ENCODE measurements around the gene LTBP2. TPM values are rescaled to one million over a fixed set of nuclear protein-coding genes. Genes with fewer than 3 reads are reported as not detected.

The LTBP2 gene
- total RNA-seq, 1 experiment from 2014 or later: 1.5 TPM

- Histone ChIP-seq H3K4me3 (replicated peaks in 1 of 2; ENCODE audit: low read depth in 1 of 2, low read length in 2 of 2) (no peak overlapping the region), H3K4me2 (ENCODE audit: low read length) (no peak overlapping the region), H3K9me3 (ENCODE audit: control insufficient read depth in 1 of 2, insufficient read depth in 1 of 2, low read depth in 1 of 2, low read length in 2 of 2) (no peaks in the 10 kb centered on the region), H2AFZ (ENCODE audit: low read depth, low read length, poor library complexity, severe bottlenecking) (no peak overlapping the region), H3K27ac (ENCODE audit: low read depth, low read length) (no peak overlapping the region), H3K9me2 (ENCODE audit: insufficient read depth) (no peaks in the 10 kb centered on the region), H3K36me3 (ENCODE audit: control insufficient read depth in 1 of 2, insufficient read depth in 2 of 2, low read length in 2 of 2) (no peaks in the 10 kb centered on the region), H3K9ac (ENCODE audit: low read length) (no peak overlapping the region), H3K79me2 (ENCODE audit: insufficient read depth, low read length) (no peaks in the 10 kb centered on the region), H3K27me3 (ENCODE audit: insufficient read depth, low read length) (no peaks in the 10 kb centered on the region), H3K4me1 (ENCODE audit: control insufficient read depth in 1 of 2, insufficient read depth in 2 of 2, low read length in 2 of 2) (peaks cover 18 to 32% of the 10 kb centered on the region in 2 experiments), H4K20me1 (ENCODE audit: insufficient read depth) (no peaks in the 10 kb centered on the region)
- ATAC-seq (no peak), DNase-seq (ENCODE audit: low read depth, low spot score) (no peak)
- intact Hi-C loops (cut with micrococcal nuclease): no loop called here
- no TSS peak for BruUV-seq (replicated peaks)
- TF ChIP-seq EZH2 (IDR thresholded peaks at IDR 0.05) (no peak), ELF1 (IDR thresholded peaks at IDR 0.05; ENCODE audit: borderline replicate concordance, low read depth) (no peak), JUND (IDR thresholded peaks at IDR 0.05) (no peak), TCF7L2 (IDR thresholded peaks at IDR 0.05; ENCODE audit: borderline replicate concordance, extremely low read depth, insufficient read depth, insufficient read length) (no peak), ATF3 (IDR thresholded peaks at IDR 0.05) (no peak)
- TF ChIP-seq, protein P1, sequence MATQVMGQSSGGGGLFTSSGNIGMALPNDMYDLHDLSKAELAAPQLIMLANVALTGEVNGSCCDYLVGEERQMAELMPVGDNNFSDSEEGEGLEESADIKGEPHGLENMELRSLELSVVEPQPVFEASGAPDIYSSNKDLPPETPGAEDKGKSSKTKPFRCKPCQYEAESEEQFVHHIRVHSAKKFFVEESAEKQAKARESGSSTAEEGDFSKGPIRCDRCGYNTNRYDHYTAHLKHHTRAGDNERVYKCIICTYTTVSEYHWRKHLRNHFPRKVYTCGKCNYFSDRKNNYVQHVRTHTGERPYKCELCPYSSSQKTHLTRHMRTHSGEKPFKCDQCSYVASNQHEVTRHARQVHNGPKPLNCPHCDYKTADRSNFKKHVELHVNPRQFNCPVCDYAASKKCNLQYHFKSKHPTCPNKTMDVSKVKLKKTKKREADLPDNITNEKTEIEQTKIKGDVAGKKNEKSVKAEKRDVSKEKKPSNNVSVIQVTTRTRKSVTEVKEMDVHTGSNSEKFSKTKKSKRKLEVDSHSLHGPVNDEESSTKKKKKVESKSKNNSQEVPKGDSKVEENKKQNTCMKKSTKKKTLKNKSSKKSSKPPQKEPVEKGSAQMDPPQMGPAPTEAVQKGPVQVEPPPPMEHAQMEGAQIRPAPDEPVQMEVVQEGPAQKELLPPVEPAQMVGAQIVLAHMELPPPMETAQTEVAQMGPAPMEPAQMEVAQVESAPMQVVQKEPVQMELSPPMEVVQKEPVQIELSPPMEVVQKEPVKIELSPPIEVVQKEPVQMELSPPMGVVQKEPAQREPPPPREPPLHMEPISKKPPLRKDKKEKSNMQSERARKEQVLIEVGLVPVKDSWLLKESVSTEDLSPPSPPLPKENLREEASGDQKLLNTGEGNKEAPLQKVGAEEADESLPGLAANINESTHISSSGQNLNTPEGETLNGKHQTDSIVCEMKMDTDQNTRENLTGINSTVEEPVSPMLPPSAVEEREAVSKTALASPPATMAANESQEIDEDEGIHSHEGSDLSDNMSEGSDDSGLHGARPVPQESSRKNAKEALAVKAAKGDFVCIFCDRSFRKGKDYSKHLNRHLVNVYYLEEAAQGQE (IDR thresholded peaks at IDR 0.05; ENCODE audit: low read depth): no peak
- ChIA-PET POLR2A (no interaction called here), RAD21 (ENCODE audit: low non-redundant PET in 1 of 2, low total read pairs in 2 of 2, uncharacterized antibody in 2 of 2, unreplicated experiment in 2 of 2) (no interaction called here), CTCF (interaction anchor here (1.0 kb wide), 1 partner anchor 15 kb away, joined by 3 read pairs; no protein-coding TSS in a partner anchor)
Observed at GRCh38 chr14:74587363-74587707, 24.7 kb downstream of the LTBP2 start.
